Measurements from ENCODE around the gene FOXP4. TPM values are rescaled to one million over a fixed set of nuclear protein-coding genes. Genes with fewer than 3 reads are reported as not detected.
A peak's percentile ranks its signal among the peaks of the same experiment; 100 is the strongest.

FOXP4 gene
- total RNA-seq, result 30.0 TPM
- long read RNA-seq, partial matches to known transcripts, result 11 of 18 reads
- long read RNA-seq, other reads (novel, unspliced or antisense), result 6 of 18 reads

- intact Hi-C loops (cut with DNase I), result no loop called here
- TF ChIP-seq CTCF (IDR thresholded peaks at IDR 0.05), result no peak
- DNase-seq (peak; percentile 92), ATAC-seq (peak; percentile 92 to 93)
- peak within 1 kb of the TSS; percentile 80 for H3K4me3 ChIP-seq
- no peaks in the 10 kb centered on the region for H3K27me3 ChIP-seq (ENCODE audit: low read depth)
- no peaks in the 10 kb centered on the region for H3K9me3 ChIP-seq
- peaks cover 37% of the 10 kb centered on the region for H3K4me1 ChIP-seq
- no peaks in the 10 kb centered on the region for H3K36me3 ChIP-seq
- peak within 1 kb of the TSS; percentile 81 for H3K27ac ChIP-seq
Measured at GRCh38 chr6:41545703-41546474, at the start of gene FOXP4. Gene FOXP4 (plus strand): TSS chr6:41546381. CDS start chr6:41565761, 19,380 bp downstream.

- DNase-seq, result no peak
- no peak for ATAC-seq
- H3K4me1 ChIP-seq, result peaks cover 2% of the 10 kb centered on the region
- peaks cover 5% of the 10 kb centered on the region for H3K27me3 ChIP-seq (ENCODE audit: low read depth)
- H3K9me3 ChIP-seq, result no peaks in the 10 kb centered on the region
- intact Hi-C loops (cut with DNase I), result no loop called here
- H3K27ac ChIP-seq, result no peak overlapping the region
- TF ChIP-seq CTCF (IDR thresholded peaks at IDR 0.05), result no peak
- H3K4me3 ChIP-seq, result no peak overlapping the region
- H3K36me3 ChIP-seq, result no peaks in the 10 kb centered on the region
Measured at GRCh38 chr6:41497573-41497972, 48.6 kb upstream of the FOXP4 start.

- intact Hi-C loops (cut with DNase I), result no loop called here
- H3K4me3 ChIP-seq, result no peak overlapping the region
- no peak for DNase-seq
- no peak overlapping the region for H3K27ac ChIP-seq
- peaks cover 9% of the 10 kb centered on the region for H3K27me3 ChIP-seq (ENCODE audit: low read depth)
- no peaks in the 10 kb centered on the region for H3K9me3 ChIP-seq
- peaks cover 6% of the 10 kb centered on the region for H3K4me1 ChIP-seq
- no peak for ATAC-seq
- H3K36me3 ChIP-seq, result no peaks in the 10 kb centered on the region
- no peak for TF ChIP-seq CTCF (IDR thresholded peaks at IDR 0.05)
Measured at GRCh38 chr6:41497994-41498393, 48.2 kb upstream of the FOXP4 start.

- H3K27me3 ChIP-seq (ENCODE audit: low read depth), result peaks cover 14% of the 10 kb centered on the region
- no peak for TF ChIP-seq CTCF (IDR thresholded peaks at IDR 0.05)
- no peak overlapping the region for H3K4me3 ChIP-seq
- no peaks in the 10 kb centered on the region for H3K36me3 ChIP-seq
- DNase-seq (no peak), ATAC-seq (no peak)
- intact Hi-C loops (cut with DNase I), result no loop called here
- H3K9me3 ChIP-seq, result no peaks in the 10 kb centered on the region
- H3K4me1 ChIP-seq, result peaks cover 14% of the 10 kb centered on the region
- no peak overlapping the region for H3K27ac ChIP-seq
Measured at GRCh38 chr6:41498968-41499599, 47.1 kb upstream of the FOXP4 start.

- TF ChIP-seq CTCF (IDR thresholded peaks at IDR 0.05), result no peak
- Histone ChIP-seq H3K36me3 (no peaks in the 10 kb centered on the region), H3K4me1 (peaks cover 29% of the 10 kb centered on the region), H3K9me3 (no peaks in the 10 kb centered on the region), H3K4me3 (no peak overlapping the region), H3K27ac (no peak overlapping the region), H3K27me3 (ENCODE audit: low read depth) (peaks cover 25% of the 10 kb centered on the region)
- DNase-seq (no peak), ATAC-seq (no peak)
- intact Hi-C loops (cut with DNase I), result no loop called here
Measured at GRCh38 chr6:41500561-41500960, 45.6 kb upstream of the FOXP4 start.

Measured in lower lobe of right lung (tissue), 2 donors.